ENCODE data around the gene PTBP1.

The PTBP1 gene

DNA sequence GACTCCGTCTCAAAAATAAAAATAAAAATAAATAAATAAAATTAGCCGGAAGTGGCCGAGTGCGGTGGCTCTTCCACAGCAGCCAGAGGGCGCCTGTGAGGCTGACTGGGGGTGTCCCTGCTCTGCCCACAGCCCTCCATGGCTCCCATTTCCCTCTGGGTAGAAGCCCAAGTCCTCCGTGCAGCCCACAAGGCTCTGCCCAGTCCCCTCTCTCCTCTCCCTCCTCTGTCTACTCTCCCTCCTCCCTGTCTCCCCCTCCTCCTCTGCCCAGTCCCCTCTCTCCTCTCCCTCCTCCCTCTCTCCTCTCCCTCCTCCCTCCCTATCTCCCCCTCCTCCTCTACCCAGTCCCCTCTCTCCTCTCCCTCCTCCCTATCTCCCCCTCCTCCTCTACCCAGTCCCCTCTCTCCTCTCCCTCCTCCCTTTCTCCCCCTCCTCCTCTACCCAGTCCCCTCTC is 25.9 kb upstream of the PTBP1 start:
- DNase-seq (ENCODE audit: low read depth): no peak
- no peak overlapping the region for H3K4me3 ChIP-seq (ENCODE audit: low read depth, low read length)

DNA sequence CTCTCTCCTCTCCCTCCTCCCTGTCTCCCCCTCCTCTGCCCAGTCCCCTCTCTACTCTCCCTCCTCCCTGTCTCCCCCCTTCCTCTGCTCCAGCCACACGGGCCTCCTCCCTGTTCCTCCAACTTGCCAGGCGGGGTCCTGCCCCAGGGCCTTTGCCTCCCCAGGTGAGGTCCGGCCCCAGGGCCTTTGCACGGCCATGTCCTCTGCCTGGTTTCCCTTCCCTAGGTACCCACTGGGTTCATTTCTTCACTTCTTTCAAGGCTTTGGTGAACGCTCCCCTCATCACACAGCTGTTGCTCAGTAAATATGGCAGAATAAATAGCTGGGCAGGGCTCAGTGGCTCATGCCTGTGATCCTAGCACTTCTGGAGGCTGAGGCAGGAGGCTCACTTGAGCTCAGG is 25.2 kb upstream of the PTBP1 start:
- H3K4me3 ChIP-seq (ENCODE audit: low read depth, low read length): no peak overlapping the region
- DNase-seq (ENCODE audit: low read depth): no peak

DNA sequence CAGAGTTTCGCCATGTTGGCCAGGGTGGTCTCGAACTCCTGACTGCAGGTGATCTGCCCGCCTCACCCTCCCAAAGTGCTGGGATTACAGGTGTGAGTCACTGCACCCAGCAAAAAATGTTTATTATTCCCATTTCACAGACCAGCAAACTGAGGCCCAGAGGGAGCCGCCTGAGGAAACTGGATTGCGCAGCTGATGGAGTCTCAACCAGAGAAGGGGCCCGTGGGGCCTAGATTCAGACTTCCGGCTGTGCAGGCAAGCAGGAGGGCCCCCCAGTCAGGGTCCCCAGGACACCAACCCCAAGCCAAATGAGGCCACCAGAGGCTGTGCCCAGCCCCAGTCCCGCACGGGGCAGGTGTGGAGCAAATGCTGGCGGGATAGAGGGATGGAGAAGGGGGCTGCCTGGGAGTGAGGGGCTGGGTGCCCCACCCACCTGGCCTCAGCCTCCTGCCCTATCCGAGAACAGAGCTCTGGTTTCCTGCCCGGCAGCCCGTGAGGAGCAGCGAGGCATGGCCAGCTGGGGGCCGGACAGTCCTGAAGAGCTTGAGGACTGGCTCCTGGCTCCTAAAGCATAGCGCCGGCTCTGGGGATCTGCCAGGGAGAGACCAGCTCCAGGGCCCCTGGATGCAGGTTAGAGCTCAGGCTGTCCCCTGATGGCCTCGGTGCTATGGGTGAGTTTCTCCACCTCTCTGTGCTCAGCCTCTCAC is 24.4 kb upstream of the PTBP1 start:
- H3K4me3 ChIP-seq (ENCODE audit: low read depth, low read length): no peak overlapping the region
- DNase-seq (ENCODE audit: low read depth): no peak

DNA sequence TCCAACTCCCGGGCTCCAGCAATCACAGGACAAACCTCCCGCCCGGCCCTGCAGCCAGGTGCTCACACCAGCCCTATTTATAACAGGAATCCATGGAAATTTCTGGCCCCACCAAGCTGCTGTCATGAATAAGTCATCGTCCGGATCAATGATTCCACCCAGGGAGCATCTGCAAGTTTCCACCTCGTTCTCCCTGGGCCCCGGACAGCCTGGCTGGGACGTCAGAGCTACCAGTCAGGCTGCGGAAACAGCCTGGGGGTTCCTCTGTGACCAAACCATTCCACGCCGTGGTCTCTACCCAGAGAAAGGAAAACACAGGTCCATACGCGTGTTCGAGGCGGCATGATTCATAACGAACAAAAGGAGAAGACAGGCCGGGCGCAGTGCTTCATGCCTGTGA is 20.7 kb upstream of the PTBP1 start:
- no peak for DNase-seq (ENCODE audit: low read depth)
- no peak overlapping the region for H3K4me3 ChIP-seq (ENCODE audit: low read depth, low read length)

DNA sequence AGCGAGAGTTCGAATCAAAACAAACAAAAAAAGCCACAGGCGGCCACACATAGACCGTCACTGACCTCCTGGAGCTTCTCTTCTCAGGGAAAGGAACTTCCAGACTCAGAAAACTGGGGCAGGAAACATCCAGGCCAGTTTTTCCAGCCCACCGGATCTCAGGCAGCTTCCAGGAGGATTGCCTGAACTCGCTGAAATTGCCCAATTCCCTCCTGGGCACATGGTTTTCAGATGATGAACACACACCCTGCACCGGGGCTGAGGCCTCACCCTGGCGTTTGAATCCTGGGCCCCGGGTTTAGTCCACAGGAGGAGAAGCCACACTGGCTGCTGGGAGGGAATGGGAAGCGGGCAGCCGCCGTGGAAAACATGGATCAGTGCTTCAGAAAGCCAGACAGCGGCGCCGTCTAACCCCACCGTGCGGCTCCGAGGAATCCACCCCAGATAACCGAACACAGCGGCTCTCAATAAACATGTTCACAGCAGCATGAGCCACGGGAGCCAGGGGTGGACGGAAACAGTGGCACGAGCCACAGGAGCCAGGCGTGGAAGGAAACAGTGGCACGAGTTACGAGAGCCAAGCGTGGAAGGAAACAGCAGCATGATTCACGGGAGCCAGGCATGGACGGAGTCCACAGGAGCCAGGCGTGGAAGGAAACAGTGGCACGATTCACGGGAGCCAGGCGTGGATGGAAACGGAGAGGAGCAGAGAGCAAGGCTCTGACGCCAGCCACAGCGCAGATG is 18.2 kb upstream of the PTBP1 start:
- no peak overlapping the region for H3K4me3 ChIP-seq (ENCODE audit: low read depth, low read length)
- DNase-seq (ENCODE audit: low read depth): peak; percentile 81

DNA sequence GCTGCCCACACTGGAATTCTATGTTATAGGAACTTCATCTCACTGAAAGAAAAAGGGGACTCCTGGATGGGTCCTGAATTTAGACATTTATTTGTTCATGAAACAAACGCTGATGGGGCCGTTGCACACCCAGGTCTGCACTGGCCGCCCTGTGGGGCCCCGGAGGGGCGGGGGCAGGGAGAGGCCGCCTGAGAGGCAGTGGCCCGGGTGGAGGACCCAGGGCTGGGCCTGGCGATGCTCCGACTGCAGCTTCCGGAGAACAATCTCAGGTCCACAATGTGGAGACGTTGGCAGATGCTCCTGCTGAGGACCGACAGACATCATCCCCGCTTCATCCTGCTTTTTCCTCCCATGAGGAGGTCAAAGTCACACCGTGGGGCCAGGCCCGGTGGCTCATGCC is 16.3 kb upstream of the PTBP1 start:
- no peak for DNase-seq (ENCODE audit: low read depth)
- no peak overlapping the region for H3K4me3 ChIP-seq (ENCODE audit: low read depth, low read length)

DNA sequence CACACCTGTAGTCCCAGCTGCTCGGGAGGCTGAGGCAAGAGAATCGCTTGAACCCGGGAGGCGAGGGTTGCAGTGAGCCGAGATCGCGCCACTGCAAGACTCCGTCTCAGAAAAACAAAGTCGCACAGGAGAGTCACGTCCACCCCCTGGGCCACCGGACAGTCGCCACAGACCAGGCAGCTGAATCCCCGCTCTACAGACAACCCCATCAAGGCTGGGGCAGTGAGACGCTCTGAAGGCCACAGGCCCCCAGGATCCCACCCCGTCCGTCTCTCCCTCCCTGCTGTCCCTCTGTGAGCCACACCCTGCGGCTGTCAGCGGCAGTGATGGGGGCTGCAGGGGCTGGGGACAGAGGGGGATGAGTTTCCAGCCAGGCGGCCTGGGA is 15.5 kb upstream of the PTBP1 start:
- DNase-seq (ENCODE audit: low read depth): no peak
- H3K4me3 ChIP-seq (ENCODE audit: low read depth, low read length): no peak overlapping the region

DNA sequence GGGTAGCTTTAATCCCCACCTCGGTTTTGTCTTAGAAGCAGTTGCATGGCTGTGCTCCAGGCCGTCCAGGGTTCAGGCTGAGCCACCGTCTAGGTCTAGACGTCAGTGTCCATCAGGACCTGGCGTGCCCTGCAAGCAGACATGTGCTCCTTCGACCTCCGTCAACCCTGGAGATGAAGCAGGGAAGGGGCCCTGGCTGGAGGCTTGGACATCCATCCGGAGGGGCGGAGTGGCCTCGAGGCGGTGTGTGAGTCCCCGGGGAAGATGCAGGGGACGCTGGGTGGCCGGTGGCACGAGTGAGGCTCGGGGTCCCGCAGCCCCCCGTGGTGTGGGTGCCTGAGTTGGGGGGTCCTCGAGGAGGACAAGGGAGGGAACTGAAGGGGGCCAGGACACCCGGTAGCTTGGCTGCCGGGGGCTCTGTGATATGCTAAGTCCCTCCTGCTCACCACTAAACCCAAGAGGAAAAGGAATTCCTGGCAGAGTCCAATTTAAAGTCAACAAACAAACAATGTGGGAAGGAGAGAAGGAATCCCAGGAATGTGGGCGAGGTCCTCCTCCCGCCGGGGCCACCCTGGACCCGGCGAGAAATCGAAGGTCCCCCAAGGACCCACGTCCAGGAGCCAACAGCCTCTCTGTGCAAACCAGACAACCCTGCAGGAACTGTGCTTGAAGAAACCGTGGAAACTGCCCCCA is 14.9 kb upstream of the PTBP1 start:
- DNase-seq (ENCODE audit: low read depth): no peak
- H3K4me3 ChIP-seq (ENCODE audit: low read depth, low read length): no peak overlapping the region

DNA sequence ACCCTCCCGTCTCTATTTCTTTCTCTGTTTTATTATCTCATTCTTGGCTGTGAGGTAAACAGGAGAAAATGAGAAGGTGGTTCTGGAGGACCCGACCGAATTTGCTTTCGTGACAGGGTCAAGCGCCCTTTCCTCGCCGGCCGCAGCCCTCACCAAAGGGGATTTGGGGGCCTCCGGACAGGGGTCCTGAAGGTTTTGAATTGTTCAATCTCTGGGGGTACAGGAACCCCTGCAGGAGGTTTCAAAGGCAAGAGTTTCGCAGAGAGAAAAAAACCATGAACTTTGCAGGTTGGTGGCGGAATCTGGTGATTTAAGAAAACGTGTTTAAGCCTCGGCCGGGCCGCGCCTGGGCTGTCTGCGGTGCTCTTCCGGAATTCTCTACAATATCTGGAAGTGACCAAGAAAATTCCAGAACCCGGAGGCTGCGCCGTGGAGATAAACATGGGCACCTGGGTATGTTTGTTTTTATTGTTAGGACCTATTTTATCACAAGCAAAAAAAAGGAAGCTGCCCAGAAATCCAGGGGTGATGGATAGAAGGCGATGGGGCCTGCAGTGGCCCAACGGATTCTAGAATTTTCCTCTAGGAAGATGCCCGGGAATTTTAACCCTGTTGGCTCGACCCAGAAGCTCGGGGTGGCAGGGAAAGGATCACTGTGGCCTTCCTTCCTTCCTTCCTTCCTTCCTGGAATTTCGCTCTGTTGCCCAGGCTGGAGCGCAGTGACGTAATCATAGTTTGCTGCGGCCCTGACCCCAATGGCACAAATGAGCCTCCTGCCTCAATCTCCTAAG is 14.2 kb upstream of the PTBP1 start:
- no peak for DNase-seq (ENCODE audit: low read depth)
- no peak overlapping the region for H3K4me3 ChIP-seq (ENCODE audit: low read depth, low read length)

DNA sequence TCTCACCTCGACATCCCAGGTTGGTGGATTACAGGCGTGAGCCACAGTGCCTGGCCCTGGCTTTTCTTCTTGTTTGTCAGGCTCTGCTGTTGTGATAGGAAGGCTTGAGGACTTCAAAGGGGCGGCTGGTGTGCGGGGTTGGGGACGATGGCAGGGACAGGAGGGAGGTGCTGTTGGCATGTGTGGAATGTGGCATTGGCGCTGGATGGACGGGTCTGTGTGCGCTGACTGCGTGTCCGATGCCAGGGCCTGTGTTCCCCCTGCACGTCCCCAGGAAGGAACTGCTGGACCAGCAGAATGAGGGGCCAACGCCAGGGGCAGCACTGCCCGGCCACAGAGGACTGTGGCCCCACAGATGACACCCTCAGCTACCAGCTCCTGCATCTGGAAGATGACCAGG is 12.7 kb upstream of the PTBP1 start:
- no peak overlapping the region for H3K4me3 ChIP-seq (ENCODE audit: low read depth, low read length)
- DNase-seq (ENCODE audit: low read depth): no peak

DNA sequence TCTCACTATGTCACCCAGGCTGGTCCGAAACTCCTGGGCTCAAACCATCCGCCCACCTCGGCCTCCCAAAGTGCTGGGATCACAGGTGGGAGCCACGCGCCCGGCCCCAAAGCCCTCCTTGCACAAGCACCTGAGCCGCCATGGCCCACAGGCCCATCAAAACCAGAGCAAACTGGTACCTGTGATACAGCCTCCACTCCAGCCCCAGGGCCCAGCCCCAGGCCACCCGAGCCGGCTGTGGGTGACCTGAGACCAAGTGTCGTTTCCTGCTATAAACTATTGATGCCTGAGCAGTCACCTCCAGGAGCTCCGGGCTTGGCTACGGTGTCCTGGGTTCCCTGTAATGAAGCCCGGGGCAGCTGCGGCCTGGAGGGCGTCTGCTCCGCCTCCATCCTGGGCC is 9.7 kb upstream of the PTBP1 start:
- no peak for DNase-seq (ENCODE audit: low read depth)
- H3K4me3 ChIP-seq (ENCODE audit: low read depth, low read length): no peak overlapping the region

DNA sequence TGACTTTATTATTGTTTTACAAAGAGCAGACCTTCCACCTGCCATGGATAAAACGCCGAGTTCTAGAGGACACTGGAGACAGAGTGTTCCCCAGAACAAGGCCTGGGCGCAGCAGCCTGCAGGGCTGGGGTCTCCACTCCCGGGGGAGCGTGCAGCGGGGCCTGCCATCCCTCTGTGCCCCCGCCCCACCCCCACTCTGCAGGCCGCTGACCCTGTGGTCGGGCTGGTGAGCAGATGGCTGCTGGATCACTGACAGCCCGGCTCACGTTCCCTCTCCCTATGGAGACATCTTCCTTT is 8.6 kb upstream of the PTBP1 start:
- DNase-seq (ENCODE audit: low read depth): no peak
- no peak overlapping the region for H3K4me3 ChIP-seq (ENCODE audit: low read depth, low read length)

DNA sequence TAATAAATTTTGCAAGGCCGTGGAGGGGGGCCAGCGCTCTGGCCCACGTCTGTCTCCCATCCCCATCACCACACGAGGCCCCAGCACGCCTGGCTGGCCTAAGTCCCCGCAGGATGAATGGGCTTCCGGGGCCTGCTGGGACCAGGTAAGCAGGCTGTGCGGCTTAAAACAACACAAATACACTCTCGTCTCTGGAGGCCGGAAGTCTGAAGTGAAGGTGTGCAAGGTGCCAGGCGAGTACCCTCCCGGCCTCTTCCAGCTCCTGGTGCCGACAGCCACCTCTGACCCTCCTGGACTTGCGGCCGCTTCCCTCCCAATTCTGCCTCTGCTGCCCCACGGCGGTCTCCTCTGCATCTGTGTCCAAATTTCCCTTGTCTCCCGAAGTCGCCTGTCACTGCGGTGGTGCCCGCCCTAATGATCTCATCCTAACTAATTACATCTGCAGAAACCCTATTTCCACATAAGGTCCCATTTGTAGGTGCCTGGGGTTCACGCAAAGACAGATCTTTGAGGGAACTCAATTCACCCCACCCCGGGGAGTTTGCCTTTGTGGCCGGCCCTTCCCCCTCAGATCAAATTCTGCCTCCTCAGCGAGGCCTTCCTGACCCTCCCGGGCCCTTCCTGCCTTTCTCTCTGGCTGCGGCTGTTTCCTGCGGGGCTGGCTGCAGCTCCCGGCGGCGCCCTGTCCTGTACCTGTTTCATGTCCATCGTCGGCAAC is 8.1 kb upstream of the PTBP1 start:
- no peak overlapping the region for H3K4me3 ChIP-seq (ENCODE audit: low read depth, low read length)

DNA sequence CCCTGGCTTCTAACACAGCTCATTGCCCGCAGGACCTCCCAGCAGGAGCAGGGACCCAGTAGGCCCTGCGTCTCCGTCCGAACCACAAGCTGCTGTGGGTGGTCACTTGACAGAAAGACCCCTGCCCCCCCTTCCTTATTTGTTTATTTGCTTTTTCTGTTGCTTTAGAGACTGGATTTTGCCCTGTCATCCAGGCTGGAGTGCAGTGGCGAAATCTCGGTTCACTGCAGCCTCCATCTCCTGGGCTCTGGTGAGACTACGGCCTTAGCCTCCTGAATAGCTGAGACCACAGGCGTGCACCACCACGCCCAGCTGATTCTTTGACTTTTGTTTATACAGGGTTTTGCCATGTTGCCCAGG is 7.6 kb upstream of the PTBP1 start:
- no peak overlapping the region for H3K4me3 ChIP-seq (ENCODE audit: low read depth, low read length)
- no peak for DNase-seq (ENCODE audit: low read depth)

More for the DNA sequence above, 8.1 kb upstream of the PTBP1 start:
- no peak for DNase-seq (ENCODE audit: low read depth)

DNA sequence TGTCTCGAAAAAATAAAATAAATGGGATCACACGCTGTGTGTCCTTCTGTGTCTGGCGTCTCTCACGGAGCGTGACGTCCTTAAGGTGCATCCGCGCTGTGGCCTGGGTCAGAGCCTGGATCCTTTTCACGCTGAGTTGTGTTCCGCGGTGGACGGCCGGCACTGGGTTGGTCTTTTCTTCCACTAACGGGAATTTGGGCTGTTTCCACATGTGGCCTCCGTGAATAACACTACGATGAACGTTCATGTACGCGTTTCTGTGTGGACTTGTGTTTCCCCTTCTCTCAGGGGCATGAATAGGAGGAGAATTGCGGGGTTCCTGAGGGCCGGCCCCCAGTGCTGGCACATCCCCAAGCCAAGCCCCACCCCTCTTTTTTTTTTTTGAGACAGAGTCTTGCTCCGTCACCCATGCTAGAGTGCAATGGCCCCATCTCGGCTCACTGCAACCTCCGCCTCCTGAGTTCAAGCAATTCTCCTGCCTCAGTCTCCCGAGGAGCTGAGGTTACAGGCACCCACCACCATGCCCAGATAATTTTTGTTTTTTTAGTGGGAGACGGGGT is 6.2 kb upstream of the PTBP1 start:
- DNase-seq (ENCODE audit: low read depth): no peak
- no peak overlapping the region for H3K4me3 ChIP-seq (ENCODE audit: low read depth, low read length)

DNA sequence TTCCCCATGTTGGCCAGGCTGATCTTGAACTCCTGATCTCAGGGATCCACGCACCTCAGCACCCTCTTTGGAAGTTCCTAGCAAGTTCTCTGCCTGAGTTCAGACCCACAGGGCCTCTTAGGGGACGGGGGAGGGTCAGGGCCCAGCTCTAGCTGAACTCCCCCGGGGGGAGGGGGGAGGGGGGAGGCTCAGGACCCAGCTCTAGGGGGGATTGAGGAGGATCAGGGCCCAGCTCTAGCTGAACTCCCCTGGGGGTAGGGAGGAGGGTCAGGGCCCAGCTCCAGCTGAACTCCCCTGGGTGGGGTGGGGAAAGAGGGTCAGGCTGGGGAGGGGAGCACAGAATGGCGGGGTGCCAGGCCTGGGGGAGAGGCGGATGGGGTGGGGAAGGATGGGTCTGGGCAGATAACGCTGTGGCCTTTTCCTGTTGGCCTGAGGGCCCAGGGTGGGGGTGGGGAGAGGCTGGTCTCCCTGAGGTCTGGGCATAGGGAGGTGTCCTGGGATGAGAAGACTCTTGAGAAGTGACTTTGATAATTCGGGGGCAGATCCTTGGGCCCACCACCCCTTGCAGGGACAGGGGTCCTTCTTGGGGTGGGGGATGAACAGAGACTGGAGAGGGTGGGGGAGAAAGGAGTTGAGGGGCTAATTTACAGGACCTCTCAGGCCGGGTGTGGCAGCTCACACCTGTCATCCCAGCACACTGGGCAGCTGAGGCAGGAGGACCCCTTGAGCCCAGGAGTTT is 5.5 kb upstream of the PTBP1 start:
- H3K4me3 ChIP-seq (ENCODE audit: low read depth, low read length): no peak overlapping the region
- no peak for DNase-seq (ENCODE audit: low read depth)

DNA sequence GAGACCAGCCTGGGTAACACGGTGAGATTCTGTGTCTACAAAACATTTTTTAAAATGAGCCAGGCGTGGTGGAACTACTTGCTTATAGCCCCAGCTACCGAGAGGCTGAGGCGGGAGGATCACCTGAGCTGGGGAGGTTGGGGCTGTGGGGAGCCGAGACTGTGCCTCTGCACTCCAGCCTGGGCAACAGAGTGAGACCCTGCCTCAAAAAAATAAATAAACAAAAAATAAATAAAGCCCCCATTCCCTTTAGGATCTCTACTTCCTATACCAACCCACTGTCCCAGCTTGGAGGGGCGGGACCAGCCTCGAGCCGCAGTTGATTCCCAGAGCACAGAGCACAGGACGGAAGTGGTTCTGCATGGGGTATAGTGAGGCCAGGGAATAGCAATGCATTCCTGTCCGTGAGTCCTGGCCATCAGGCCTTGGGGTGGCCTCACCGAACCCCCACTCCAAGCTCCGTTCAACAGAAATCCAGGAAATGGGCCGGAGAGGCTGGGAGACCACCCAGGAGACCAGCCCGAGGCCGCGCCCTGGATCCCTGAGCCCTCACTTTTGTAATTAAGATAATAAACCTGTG is 4.9 kb upstream of the PTBP1 start:
- DNase-seq (ENCODE audit: low read depth): no peak
- H3K4me3 ChIP-seq (ENCODE audit: low read depth, low read length): no peak overlapping the region

DNA sequence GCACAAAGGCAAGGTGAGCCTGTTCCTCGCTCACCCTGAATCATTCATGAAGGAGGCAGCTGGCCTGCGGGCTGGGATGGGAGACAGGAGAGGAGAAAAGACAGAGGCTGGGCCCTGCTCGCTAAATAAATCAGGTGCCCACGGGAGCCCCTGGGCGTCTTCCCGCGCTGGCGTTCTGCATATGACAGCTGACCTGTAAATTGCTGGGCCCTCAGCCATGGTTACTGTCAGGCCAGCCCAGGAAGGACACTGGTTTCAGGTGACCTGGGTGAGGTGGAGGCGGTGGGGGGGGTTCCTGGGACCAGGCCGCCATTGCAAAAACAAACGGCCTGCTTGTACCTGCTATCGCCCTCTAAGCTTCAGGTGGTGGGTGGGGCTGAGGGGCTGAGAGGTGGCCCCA is 3.4 kb upstream of the PTBP1 start:
- DNase-seq (ENCODE audit: low read depth): no peak
- no peak overlapping the region for H3K4me3 ChIP-seq (ENCODE audit: low read depth, low read length)

Measured in skeletal muscle cell (primary cell).